Activated CD4-positive, alpha-beta memory T cell treated with anti-CD3 and anti-CD28 coated beads for 36 hours (primary cell): ENCODE data around the gene AMD1. TPM values are rescaled to one million over a fixed set of nuclear protein-coding genes. Genes with fewer than 3 reads are reported as not detected.
A peak's percentile ranks its signal among the peaks of the same experiment; 100 is the strongest.

Experiments
- CTCF ChIA-PET: fragments of 350-600 bp; sonication (Branson Sonifier 250); formaldehyde crosslinking; loops from one replicate; lab custom pipeline; 2021; ENCODE audit warnings: antibody characterized with exemption, inconsistent platforms; lab: Charles Lee
- POLR2A ChIA-PET: fragments of 350-600 bp; sonication (Branson Sonifier 250); formaldehyde crosslinking; loops from one replicate; lab custom pipeline; 2021; ENCODE audit warnings: antibody characterized with exemption; lab: Charles Lee
- DNase-seq: peaks from one replicate; pipeline ENCODE4 v3.0.0-alpha.2; 2020
- H3K27ac Mint-ChIP-seq: one replicate; pipeline ENCODE4 v1.8.0; 2021; ENCODE audit warnings: mixed read lengths
- H3K27me3 Mint-ChIP-seq: one replicate; pipeline ENCODE4 v1.8.0; 2021; ENCODE audit warnings: mixed read lengths
- H3K36me3 Mint-ChIP-seq: one replicate; pipeline ENCODE4 v1.8.0; 2021; ENCODE audit warnings: mixed read lengths
- H3K4me1 Mint-ChIP-seq: one replicate; pipeline ENCODE4 v1.8.0; 2021; ENCODE audit warnings: low read depth, mixed read lengths
- H3K4me3 Mint-ChIP-seq: one replicate; pipeline ENCODE4 v1.8.0; 2021; ENCODE audit warnings: mild to moderate bottlenecking, mixed read lengths
- H3K9me3 Mint-ChIP-seq: one replicate; pipeline ENCODE4 v1.8.0; 2021; ENCODE audit warnings: mixed read lengths
- intact Hi-C: fragments of 100-400 bp; cut with micrococcal nuclease; formaldehyde crosslinking; loops from one replicate; pipeline ENCODE4 v1.15.1; 2023
- total RNA-seq, 2 experiments: library from RNA; stranded (reverse); gene quantifications; one replicate each; pipeline ENCODE4 v1.2.3, GENCODE V29; 2021

Gene AMD1
- total RNA-seq, 2 experiments from 2014 or later = 79.1 to 84.3 TPM

- H3K9me3 Mint-ChIP-seq = no peaks in the 10 kb centered on the region
- CTCF ChIA-PET = no interaction called here
- H3K36me3 Mint-ChIP-seq = no peaks in the 10 kb centered on the region
- H3K27me3 Mint-ChIP-seq = no peaks in the 10 kb centered on the region
- DNase-seq = no peak
- no peak overlapping the region for H3K27ac Mint-ChIP-seq
- H3K4me1 Mint-ChIP-seq = peaks cover 5% of the 10 kb centered on the region
- H3K4me3 Mint-ChIP-seq = no peak overlapping the region
- POLR2A ChIA-PET = no interaction called here
- intact Hi-C loops = no loop called here
Observed at GRCh38 chr6:110858016-110858415, 16.6 kb upstream of the AMD1 start.

DNA sequence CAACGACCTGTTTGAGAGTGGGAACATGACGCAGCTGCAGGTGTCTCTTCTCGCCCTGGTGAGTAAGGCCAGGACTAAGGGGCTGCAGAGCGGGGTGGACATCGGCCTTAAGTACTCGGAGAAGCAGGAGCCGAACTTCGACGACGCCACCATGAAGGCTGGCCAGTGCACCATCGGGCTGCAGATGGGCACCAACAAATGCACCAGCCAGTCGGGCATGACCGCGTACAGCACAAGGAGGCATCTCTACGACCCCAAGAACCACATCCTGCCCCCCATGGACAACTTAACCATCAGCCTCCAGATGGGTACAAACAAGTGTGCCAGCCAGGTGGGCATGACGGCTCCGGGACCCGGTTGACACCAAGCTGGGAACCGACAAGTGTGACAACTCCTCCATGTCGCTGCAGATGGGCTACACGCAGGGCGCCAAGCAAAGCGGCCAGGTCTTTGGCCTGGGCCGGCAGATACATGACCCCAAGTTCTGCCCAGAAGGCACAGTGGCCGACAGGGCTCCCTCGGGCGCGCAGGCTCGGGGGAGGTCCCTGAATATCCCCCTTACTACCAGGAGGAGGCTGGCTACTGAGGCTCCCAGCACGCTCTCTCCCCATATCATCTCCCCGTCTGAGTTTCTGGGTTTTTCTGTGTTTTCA lies 15.9 kb upstream of the AMD1 start:
- POLR2A ChIA-PET = no interaction called here
- CTCF ChIA-PET = no interaction called here
- H3K4me3 Mint-ChIP-seq = no peak overlapping the region

GRCh38 chr6:110859335-110859792 lies 15.2 kb upstream of the AMD1 start:
- POLR2A ChIA-PET = no interaction called here
- Mint-ChIP-seq H3K4me3 (no peak overlapping the region), H3K27me3 (no peaks in the 10 kb centered on the region)

More for the DNA sequence above, 15.9 kb upstream of the AMD1 start:
- Mint-ChIP-seq H3K4me1 (peaks cover 5% of the 10 kb centered on the region), H3K36me3 (no peaks in the 10 kb centered on the region), H3K9me3 (no peaks in the 10 kb centered on the region), H3K27me3 (no peaks in the 10 kb centered on the region), H3K27ac (no peak overlapping the region)
- intact Hi-C loops = no loop called here
- DNase-seq = no peak

GRCh38 chr6:110864824-110865223 lies 9.8 kb upstream of the AMD1 start:
- ChIA-PET CTCF (interaction anchor here (1.0 kb wide), 1 partner anchor 17 kb away, joined by 3 read pairs; no protein-coding TSS in a partner anchor), POLR2A (interaction anchor here (1.0 kb wide), 1 partner anchor 10 kb away, joined by 3 read pairs; the partner anchor contains the start of gene AMD1)
- Mint-ChIP-seq H3K36me3 (no peaks in the 10 kb centered on the region), H3K27me3 (no peaks in the 10 kb centered on the region), H3K4me1 (peaks cover 7% of the 10 kb centered on the region), H3K9me3 (no peaks in the 10 kb centered on the region), H3K27ac (no peak overlapping the region), H3K4me3 (no peak overlapping the region)
- no peak for DNase-seq
- intact Hi-C loops = no loop called here

More at GRCh38 chr6:110859335-110859792, 15.2 kb upstream of the AMD1 start:
- peaks cover 5% of the 10 kb centered on the region for H3K4me1 Mint-ChIP-seq
- no peak for DNase-seq
- CTCF ChIA-PET = no interaction called here
- intact Hi-C loops = no loop called here
- no peak overlapping the region for H3K27ac Mint-ChIP-seq
- no peaks in the 10 kb centered on the region for H3K36me3 Mint-ChIP-seq
- no peaks in the 10 kb centered on the region for H3K9me3 Mint-ChIP-seq

DNA sequence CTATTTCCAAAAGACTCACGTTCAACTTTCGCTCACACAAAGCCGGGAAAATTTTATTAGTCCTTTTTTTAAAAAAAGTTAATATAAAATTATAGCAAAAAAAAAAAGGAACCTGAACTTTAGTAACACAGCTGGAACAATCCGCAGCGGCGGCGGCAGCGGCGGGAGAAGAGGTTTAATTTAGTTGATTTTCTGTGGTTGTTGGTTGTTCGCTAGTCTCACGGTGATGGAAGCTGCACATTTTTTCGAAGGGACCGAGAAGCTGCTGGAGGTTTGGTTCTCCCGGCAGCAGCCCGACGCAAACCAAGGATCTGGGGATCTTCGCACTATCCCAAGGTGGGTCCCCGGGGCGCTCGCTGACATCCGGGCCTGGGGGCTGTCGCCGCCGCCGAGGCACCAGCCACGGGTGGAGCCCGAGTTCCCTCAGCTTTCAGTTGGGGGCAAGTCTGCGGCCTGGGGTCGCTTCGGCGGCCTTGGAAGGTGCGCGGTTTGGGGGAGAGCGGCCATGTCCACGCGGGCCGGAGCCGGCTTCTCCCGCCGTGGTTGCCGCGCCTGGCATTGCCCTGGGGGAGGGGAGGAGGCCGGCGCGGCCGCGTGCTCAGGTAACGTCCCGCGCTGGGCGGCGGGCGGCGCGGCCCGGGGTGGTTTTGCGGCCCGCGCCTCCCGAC lies 429 bp downstream of the AMD1 start:
- POLR2A ChIA-PET = interaction anchor here (0.6 to 7.7 kb wide), 23 partner anchors 9 to 1780 kb away, joined by 3 to 250 read pairs (median 5); partner anchors contain the start of genes CDK19, CEP57L1, GTF3C6 and RPF2
- Mint-ChIP-seq H3K4me1 (peaks cover 35% of the 10 kb centered on the region), H3K27ac (peak overlapping the region; percentile 97), H3K4me3 (peak overlapping the region; percentile 96), H3K9me3 (no peaks in the 10 kb centered on the region), H3K36me3 (peaks cover 12% of the 10 kb centered on the region), H3K27me3 (no peaks in the 10 kb centered on the region)
- no peak for DNase-seq
- intact Hi-C loops = loop anchor here (1.0 to 5.0 kb wide), 6 partner anchors 9 to 608 kb away; partner anchors contain the start of genes CDK19, GTF3C6 and REV3L
- CTCF ChIA-PET = interaction anchor here (0.8 to 2.9 kb wide), 6 partner anchors 60 to 609 kb away, joined by 3 to 23 read pairs (median 6); partner anchors contain the start of genes CDK19 and GTF3C6

GRCh38 chr6:110875548-110876169 lies 1.1 kb downstream of the AMD1 start:
- no peaks in the 10 kb centered on the region for H3K9me3 Mint-ChIP-seq
- H3K27me3 Mint-ChIP-seq = no peaks in the 10 kb centered on the region
- ChIA-PET CTCF (interaction anchor here (1.3 to 5.2 kb wide), 4 partner anchors 60 to 608 kb away, joined by 3 to 46 read pairs (median 16); partner anchors contain the start of gene CDK19), POLR2A (interaction anchor here (0.8 to 7.7 kb wide), 18 partner anchors 10 to 321 kb away, joined by 3 to 250 read pairs (median 6); partner anchors contain the start of genes CDK19, GTF3C6 and RPF2)
- H3K36me3 Mint-ChIP-seq = peaks cover 12% of the 10 kb centered on the region
- intact Hi-C loops = loop anchor here (1.0 to 5.0 kb wide), 5 partner anchors 69 to 695 kb away; partner anchors contain the start of genes CDC40 and REV3L
- peak; percentile 73 for DNase-seq
- H3K4me3 Mint-ChIP-seq = peak overlapping the region; percentile 96
- H3K27ac Mint-ChIP-seq = peak overlapping the region; percentile 97
- H3K4me1 Mint-ChIP-seq = peaks cover 41% of the 10 kb centered on the region

DNA sequence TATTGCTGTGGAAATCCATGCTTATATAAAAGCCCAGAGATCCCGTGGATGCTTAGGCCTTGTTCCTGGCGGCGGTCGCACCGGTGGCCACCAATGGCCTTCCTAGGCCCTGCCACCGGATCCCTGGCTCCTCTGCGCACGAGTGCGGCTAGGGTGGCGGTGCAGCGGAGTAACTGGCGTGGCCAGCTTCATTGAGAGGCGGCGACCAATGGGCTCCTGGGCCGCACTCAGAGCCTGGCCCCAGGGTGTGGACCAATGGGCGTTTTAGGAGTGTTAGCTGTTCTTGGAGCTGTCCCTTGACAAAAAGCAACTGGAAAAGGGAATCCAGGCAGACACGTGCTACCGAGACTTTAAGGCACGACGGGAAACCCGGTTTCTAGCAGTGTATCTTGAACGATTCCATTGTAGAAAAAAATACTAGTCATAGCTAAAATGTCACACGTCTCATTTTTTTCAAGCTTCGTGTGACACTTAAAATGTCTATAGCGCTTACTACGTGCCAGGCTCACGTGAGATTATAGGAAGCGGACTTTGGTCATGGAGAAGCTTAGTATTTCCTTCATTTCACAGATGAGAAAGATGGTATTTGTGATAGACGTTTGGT lies 1.7 kb downstream of the AMD1 start:
- H3K36me3 Mint-ChIP-seq = peaks cover 12% of the 10 kb centered on the region
- CTCF ChIA-PET = interaction anchor here (1.4 to 5.2 kb wide), 6 partner anchors 22 to 348 kb away, joined by 3 to 46 read pairs (median 8); partner anchors contain the start of genes CDK19 and RPF2
- intact Hi-C loops = loop anchor here (1.0 to 5.0 kb wide), 3 partner anchors 105 to 695 kb away; partner anchors contain the start of gene CDC40

DNA sequence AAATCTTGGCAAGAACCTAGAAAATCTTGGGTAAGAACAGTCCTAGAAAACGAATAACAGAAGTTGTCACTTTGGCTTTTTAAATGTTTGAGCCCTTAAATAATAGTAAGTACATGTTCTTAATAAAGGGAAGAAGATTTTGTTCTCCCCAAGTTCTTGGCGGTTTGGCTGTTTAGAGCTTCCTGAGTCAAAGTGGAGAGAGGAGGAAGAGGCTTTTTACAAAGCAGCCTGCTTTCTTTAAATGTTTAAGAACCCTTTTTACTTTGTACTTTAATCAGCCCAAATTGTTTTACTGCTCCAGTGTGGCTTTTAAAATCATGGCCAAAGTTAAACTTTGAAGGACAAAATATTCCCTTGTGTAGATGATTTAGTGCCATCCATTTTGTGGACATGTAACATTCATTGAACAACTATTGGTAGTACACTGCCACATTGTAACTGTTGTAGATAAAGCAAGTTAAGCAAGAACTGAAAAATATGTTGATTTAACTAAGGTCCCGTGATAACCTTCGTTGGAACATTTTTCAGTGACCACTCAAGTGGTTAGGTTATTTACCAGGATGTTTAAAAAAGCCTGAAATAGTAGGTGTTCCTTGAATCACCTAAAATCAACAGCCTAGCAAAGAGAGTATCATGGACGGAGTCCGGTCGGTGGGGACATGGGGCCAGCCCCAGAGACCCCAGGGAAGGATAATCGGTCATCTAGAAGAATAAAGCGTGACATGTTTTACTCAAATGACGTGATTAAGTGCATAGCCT lies 2.4 kb downstream of the AMD1 start:
- Mint-ChIP-seq H3K27ac (peak overlapping the region; percentile 97), H3K36me3 (peaks cover 12% of the 10 kb centered on the region), H3K4me3 (peak overlapping the region; percentile 96), H3K27me3 (no peaks in the 10 kb centered on the region), H3K9me3 (no peaks in the 10 kb centered on the region), H3K4me1 (peaks cover 50% of the 10 kb centered on the region)
- no peak for DNase-seq
- CTCF ChIA-PET = interaction anchor here (1.4 to 5.2 kb wide), 7 partner anchors 9 to 349 kb away, joined by 3 to 46 read pairs (median 6); partner anchors contain the start of genes CDK19 and RPF2
- intact Hi-C loops = loop anchor here (1.0 to 5.0 kb wide), 3 partner anchors 104 to 696 kb away; partner anchors contain the start of gene CDC40
- POLR2A ChIA-PET = interaction anchor here (0.8 to 7.7 kb wide), 12 partner anchors 9 to 286 kb away, joined by 3 to 250 read pairs (median 4); partner anchors contain the start of genes CDK19, GTF3C6 and RPF2

More for the DNA sequence above, 1.7 kb downstream of the AMD1 start:
- POLR2A ChIA-PET = interaction anchor here (0.8 to 7.7 kb wide), 12 partner anchors 10 to 286 kb away, joined by 3 to 250 read pairs (median 4); partner anchors contain the start of genes CDK19, GTF3C6 and RPF2
- no peaks in the 10 kb centered on the region for H3K9me3 Mint-ChIP-seq
- peaks cover 45% of the 10 kb centered on the region for H3K4me1 Mint-ChIP-seq
- peak overlapping the region; percentile 97 for H3K27ac Mint-ChIP-seq
- H3K4me3 Mint-ChIP-seq = peak overlapping the region; percentile 96
- H3K27me3 Mint-ChIP-seq = no peaks in the 10 kb centered on the region
- DNase-seq = peak; percentile 84

DNA sequence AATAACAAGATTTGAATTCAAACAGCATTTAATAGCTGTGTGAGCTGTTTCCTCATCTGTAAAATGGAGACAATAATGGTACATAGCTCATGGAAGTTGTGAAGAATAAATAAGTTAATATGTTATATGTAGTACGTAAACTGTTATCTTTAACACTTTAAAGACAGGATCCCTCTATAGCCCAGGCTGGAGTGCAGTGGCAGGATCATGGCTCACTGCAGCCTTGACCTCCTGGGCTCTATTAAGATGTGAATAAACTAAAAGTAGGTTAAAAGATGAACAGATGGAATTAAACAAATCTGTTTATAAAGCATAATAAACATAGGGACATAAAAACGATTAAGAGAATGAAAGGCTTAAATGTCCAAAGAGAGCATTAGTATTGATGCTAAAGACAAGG lies 3.0 kb downstream of the AMD1 start:
- ChIA-PET CTCF (interaction anchor here (0.9 to 5.2 kb wide), 9 partner anchors 8 to 349 kb away, joined by 3 to 46 read pairs (median 6); partner anchors contain the start of genes CDK19 and RPF2), POLR2A (interaction anchor here (1.1 to 7.7 kb wide), 4 partner anchors 62 to 195 kb away, joined by 3 to 250 read pairs (median 8); partner anchors contain the start of genes CDK19 and GTF3C6)
- peaks cover 56% of the 10 kb centered on the region for H3K4me1 Mint-ChIP-seq
- peaks cover 14% of the 10 kb centered on the region for H3K36me3 Mint-ChIP-seq
- no peaks in the 10 kb centered on the region for H3K9me3 Mint-ChIP-seq
- peak overlapping the region; percentile 97 for H3K27ac Mint-ChIP-seq
- intact Hi-C loops = loop anchor here (2.0 to 5.0 kb wide), 2 partner anchors 350 to 697 kb away; partner anchors contain the start of gene CDC40
- no peaks in the 10 kb centered on the region for H3K27me3 Mint-ChIP-seq
- peak overlapping the region; percentile 96 for H3K4me3 Mint-ChIP-seq
- DNase-seq = no peak
